OCI-LY3 (cell line): ENCODE measurements around the gene PSMC3IP.

ENCODE experiments used
- CTCF ChIP-seq: fragments of 200-600, 300-600 bp; sonication (generic); IDR thresholded peaks from 2 replicates; pipeline ENCODE4 v1.5.1; 2014; ENCODE audit warnings: antibody characterized with exemption, low read length, low read depth
- EZH2phosphoT487 ChIP-seq: fragments of 200-600 bp; shearing (Covaris generic); IDR thresholded peaks from 2 replicates; pipeline ENCODE4 v1.6.1; 2018; ENCODE audit warnings: antibody characterized with exemption, mixed run types, low read depth

GRCh38 chr17:42561897-42562387, 15.6 kb downstream of the PSMC3IP start, which contains the start of gene COASY:
- no peak for TF ChIP-seq EZH2phosphoT487
- no peak for TF ChIP-seq CTCF
